GM19438 (cell line): ENCODE data around the gene ANKRD29.
"Not testable (repeated sequence)": the region's sequence is repeated elsewhere in the genome, so short reads cannot be mapped to it uniquely, and the experiment has no call there.

Experiments used
- ATAC-seq: cut with Tn5 transposase; IDR thresholded peaks from one replicate; pipeline ENCODE4 v1.9.1; 2021; ENCODE audit warnings: low read depth; ENCODE audit not compliant: unreplicated experiment

ANKRD29 gene

GRCh38 chr18:23585897-23586248 lies 76.8 kb downstream of the ANKRD29 start:
- peak; percentile 12 for ATAC-seq

- no peak for ATAC-seq
Measured at GRCh38 chr18:23585007-23585871, 77.5 kb downstream of the ANKRD29 start.

- no peak for ATAC-seq
Measured at GRCh38 chr18:23584019-23584983, 78.4 kb downstream of the ANKRD29 start.

- no peak for ATAC-seq
Measured at GRCh38 chr18:23583071-23583865, 79.4 kb downstream of the ANKRD29 start.

GRCh38 chr18:23580677-23581367 lies 81.9 kb downstream of the ANKRD29 start:
- no peak for ATAC-seq

GRCh38 chr18:23578891-23579653 lies 83.6 kb downstream of the ANKRD29 start:
- no peak for ATAC-seq

GRCh38 chr18:23578067-23578701 lies 84.5 kb downstream of the ANKRD29 start:
- ATAC-seq, result no peak

- not testable (repeated sequence) for ATAC-seq
Measured at GRCh38 chr18:23577521-23577920, 85.2 kb downstream of the ANKRD29 start.

GRCh38 chr18:23575309-23575651 lies 87.4 kb downstream of the ANKRD29 start:
- ATAC-seq, result no peak

GRCh38 chr18:23574611-23575308 lies 88.0 kb downstream of the ANKRD29 start:
- ATAC-seq, result no peak

GRCh38 chr18:23573626-23574431 lies 88.9 kb downstream of the ANKRD29 start:
- ATAC-seq, result no peak

- no peak for ATAC-seq
Measured at GRCh38 chr18:23573020-23573419, 89.7 kb downstream of the ANKRD29 start.

- ATAC-seq, result no peak
Measured at GRCh38 chr18:23572570-23572969, 90.1 kb downstream of the ANKRD29 start.

- no peak for ATAC-seq
Measured at GRCh38 chr18:23572012-23572411, 90.7 kb downstream of the ANKRD29 start.

- ATAC-seq, result no peak
Measured at GRCh38 chr18:23570912-23571504, 91.7 kb downstream of the ANKRD29 start.

- ATAC-seq, result no peak
Measured at GRCh38 chr18:23569299-23570063, 93.2 kb downstream of the ANKRD29 start.
